Measurements from ENCODE around the gene TTC7B.

TTC7B gene

DNA sequence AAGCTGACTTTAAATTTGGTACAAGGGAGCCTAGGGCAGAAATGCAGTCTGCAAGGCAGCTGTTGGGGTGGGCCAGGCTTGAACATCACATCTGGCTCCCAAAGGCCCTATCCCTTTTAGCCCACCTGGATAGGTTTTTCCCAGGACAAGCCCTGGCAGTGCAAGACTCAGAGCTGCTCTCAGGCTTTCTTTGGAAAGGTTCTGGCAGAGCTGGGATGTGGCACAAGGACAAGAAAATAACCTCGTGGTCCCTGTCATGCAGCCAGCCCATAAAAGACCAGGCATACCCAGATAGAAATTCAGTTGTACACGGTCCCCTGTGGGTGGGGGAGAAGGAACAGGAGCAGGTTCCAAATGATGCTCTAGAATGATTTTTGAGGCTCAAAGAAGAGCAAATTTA lies 206.9 kb downstream of the TTC7B start:
- Histone ChIP-seq H3K27me3 (ENCODE audit: control insufficient read depth in 1 of 2, insufficient read depth in 2 of 2, low read length in 2 of 2) (no peaks in the 10 kb centered on the region), H3K9ac (ENCODE audit: low read length) (no peak overlapping the region), H3K9me3 (ENCODE audit: low read length) (no peaks in the 10 kb centered on the region), H3K27ac (ENCODE audit: low read depth, low read length) (peak overlapping the region; percentile 53), H3K4me1 (ENCODE audit: insufficient read depth, low read length) (peaks cover 21% of the 10 kb centered on the region), H3K36me3 (ENCODE audit: insufficient read depth, low read length) (no peaks in the 10 kb centered on the region), H3K4me3 (ENCODE audit: low read depth in 1 of 2, low read length in 2 of 2) (no peak overlapping the region)

DNA sequence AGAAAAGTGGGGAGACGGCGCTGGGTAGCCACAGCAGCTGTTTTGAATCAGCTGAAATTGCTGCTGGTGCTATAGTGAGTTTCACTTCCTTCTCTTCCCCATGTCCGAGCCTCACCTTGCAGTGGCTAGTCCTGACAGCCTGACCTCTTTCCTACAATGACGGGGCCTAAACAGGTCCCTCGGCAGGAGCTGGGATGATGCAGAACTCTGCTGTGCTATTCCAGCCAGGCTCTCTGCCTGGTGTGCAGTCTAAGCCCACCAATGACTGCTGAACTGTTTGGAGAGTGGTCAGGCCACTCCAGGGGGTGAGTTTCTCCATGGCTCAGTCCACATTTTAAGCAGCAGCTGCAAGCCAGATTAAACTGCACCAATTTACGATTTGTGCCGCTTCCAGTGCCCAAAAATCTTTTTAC lies 207.3 kb downstream of the TTC7B start:
- Histone ChIP-seq H3K9me3 (ENCODE audit: low read length) (no peaks in the 10 kb centered on the region), H3K9ac (ENCODE audit: low read length) (no peak overlapping the region), H3K27me3 (ENCODE audit: control insufficient read depth in 1 of 2, insufficient read depth in 2 of 2, low read length in 2 of 2) (no peaks in the 10 kb centered on the region), H3K4me1 (ENCODE audit: insufficient read depth, low read length) (peaks cover 21% of the 10 kb centered on the region), H3K27ac (ENCODE audit: low read depth, low read length) (peak overlapping the region; percentile 53), H3K36me3 (ENCODE audit: insufficient read depth, low read length) (no peaks in the 10 kb centered on the region), H3K4me3 (ENCODE audit: low read depth in 1 of 2, low read length in 2 of 2) (no peak overlapping the region)

DNA sequence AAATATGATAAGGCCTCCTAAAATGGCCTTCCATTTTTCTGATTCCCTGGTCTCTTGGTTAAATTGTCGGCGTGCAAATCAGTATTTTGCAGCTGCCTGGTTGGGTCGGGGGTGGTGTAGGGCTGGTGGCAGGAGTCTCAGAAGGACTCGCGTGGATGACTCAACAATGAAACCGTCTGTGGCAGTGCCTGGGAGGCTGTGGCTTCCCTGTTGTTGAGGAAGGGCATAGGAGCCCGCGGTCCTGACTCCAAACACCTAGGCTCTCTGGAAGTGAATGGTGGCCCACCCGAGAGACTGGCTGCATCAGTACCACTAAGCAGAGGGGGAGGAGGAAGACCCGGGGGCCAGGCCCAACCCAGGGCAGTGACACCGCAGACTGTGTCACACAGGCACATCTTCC lies 207.9 kb downstream of the TTC7B start:
- peaks cover 21% of the 10 kb centered on the region for H3K4me1 ChIP-seq (ENCODE audit: insufficient read depth, low read length)
- no peak overlapping the region for H3K9ac ChIP-seq (ENCODE audit: low read length)
- peak overlapping the region; percentile 53 for H3K27ac ChIP-seq (ENCODE audit: low read depth, low read length)

DNA sequence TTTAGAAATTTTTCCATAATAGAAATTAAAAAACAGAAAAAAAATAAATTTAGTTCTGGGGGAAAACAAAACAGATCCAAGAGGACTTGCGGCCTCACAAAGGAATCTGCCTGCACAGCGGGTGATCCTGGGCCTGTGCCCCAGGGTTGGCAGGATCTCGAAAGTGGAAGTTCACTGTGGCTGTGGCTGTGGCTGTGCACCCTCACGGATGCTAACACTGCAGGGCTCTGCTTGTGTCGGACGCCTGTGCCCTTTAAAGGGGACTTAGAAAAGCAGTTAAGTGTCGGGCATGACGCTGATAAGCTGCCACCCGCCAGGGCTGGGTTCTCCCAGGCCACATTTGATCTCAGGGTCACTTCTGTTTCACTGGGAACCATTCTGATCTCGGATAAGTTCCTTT lies 209.1 kb downstream of the TTC7B start:
- no peaks in the 10 kb centered on the region for H3K27me3 ChIP-seq (ENCODE audit: control insufficient read depth in 1 of 2, insufficient read depth in 2 of 2, low read length in 2 of 2)
- H3K4me1 ChIP-seq (ENCODE audit: insufficient read depth, low read length), result peaks cover 21% of the 10 kb centered on the region
- H3K9me3 ChIP-seq (ENCODE audit: low read length), result no peaks in the 10 kb centered on the region
- H3K4me3 ChIP-seq (ENCODE audit: low read depth in 1 of 2, low read length in 2 of 2), result no peak overlapping the region
- no peak overlapping the region for H3K9ac ChIP-seq (ENCODE audit: low read length)
- H3K27ac ChIP-seq (ENCODE audit: low read depth, low read length), result no peak overlapping the region
- no peaks in the 10 kb centered on the region for H3K36me3 ChIP-seq (ENCODE audit: insufficient read depth, low read length)

More for the DNA sequence above, 207.9 kb downstream of the TTC7B start:
- Histone ChIP-seq H3K27me3 (ENCODE audit: control insufficient read depth in 1 of 2, insufficient read depth in 2 of 2, low read length in 2 of 2) (no peaks in the 10 kb centered on the region), H3K4me3 (ENCODE audit: low read depth in 1 of 2, low read length in 2 of 2) (no peak overlapping the region), H3K36me3 (ENCODE audit: insufficient read depth, low read length) (no peaks in the 10 kb centered on the region), H3K9me3 (ENCODE audit: low read length) (no peaks in the 10 kb centered on the region)

DNA sequence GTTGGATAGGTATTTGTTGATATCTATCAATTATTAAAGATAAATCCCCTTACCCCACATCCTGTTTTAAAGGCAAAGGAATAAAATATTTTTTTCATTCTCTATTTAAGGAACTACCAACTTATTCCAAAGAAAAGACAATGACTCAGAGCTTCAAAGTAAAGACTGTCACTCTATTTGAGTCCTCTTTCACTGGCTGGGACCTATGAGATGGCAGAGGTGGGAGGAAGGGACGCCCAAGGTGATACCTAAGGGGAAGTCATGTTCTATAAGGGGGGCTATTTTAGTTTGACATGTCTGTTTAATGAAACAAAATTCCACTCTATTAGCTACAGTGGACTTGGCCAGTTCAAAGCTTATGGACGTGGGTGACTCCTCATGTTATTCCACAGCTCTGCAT lies 209.8 kb downstream of the TTC7B start:
- no peaks in the 10 kb centered on the region for H3K27me3 ChIP-seq (ENCODE audit: control insufficient read depth in 1 of 2, insufficient read depth in 2 of 2, low read length in 2 of 2)
- no peaks in the 10 kb centered on the region for H3K9me3 ChIP-seq (ENCODE audit: low read length)
- no peak overlapping the region for H3K27ac ChIP-seq (ENCODE audit: low read depth, low read length)
- no peak overlapping the region for H3K9ac ChIP-seq (ENCODE audit: low read length)
- no peak overlapping the region for H3K4me3 ChIP-seq (ENCODE audit: low read depth in 1 of 2, low read length in 2 of 2)
- peaks cover 21% of the 10 kb centered on the region for H3K4me1 ChIP-seq (ENCODE audit: insufficient read depth, low read length)
- H3K36me3 ChIP-seq (ENCODE audit: insufficient read depth, low read length), result no peaks in the 10 kb centered on the region

DNA sequence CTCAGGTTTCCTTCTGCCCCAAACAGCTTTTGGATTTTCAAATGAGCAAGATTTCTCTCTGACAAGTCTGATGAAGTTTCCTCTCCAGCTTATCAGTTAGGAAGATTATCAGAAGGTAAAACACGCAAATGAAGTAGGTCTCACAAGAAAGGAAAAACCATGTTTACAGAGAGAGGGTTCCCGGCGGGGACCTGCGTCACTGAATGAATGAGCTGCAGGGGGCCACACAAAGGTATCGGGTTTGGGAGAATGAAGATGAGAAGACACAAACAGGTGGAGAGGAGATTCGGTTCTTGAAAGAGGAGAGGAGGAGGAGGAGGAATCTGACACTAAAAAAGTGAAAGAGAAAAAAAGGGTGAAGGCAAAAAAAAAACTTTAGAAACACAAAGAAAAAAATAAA lies 210.8 kb downstream of the TTC7B start:
- H3K4me3 ChIP-seq (ENCODE audit: low read depth in 1 of 2, low read length in 2 of 2), result no peak overlapping the region
- H3K36me3 ChIP-seq (ENCODE audit: insufficient read depth, low read length), result no peaks in the 10 kb centered on the region
- no peaks in the 10 kb centered on the region for H3K27me3 ChIP-seq (ENCODE audit: control insufficient read depth in 1 of 2, insufficient read depth in 2 of 2, low read length in 2 of 2)
- no peak overlapping the region for H3K27ac ChIP-seq (ENCODE audit: low read depth, low read length)
- H3K4me1 ChIP-seq (ENCODE audit: insufficient read depth, low read length), result peaks cover 21% of the 10 kb centered on the region
- H3K9me3 ChIP-seq (ENCODE audit: low read length), result no peaks in the 10 kb centered on the region
- no peak overlapping the region for H3K9ac ChIP-seq (ENCODE audit: low read length)

DNA sequence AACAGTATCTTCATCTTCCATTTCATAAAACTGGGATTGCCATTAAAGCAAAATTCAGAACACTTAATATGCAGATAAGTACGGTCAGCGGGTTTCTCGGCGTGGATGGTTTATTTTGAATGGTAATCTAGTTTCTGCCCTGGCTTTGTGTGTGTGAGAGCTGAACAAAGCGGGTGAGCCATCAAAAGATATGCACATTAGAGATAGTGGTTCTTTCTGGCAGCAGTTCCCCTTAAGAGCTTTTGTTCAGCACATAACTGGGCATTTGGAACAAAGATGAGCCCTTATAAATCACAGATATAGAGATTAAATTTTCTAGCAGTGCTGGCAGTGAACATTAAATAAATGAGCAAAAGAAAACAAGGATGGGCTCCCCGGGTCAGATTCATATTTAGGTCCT lies 211.9 kb downstream of the TTC7B start:
- Histone ChIP-seq H3K36me3 (ENCODE audit: insufficient read depth, low read length) (no peaks in the 10 kb centered on the region), H3K9ac (ENCODE audit: low read length) (no peak overlapping the region), H3K27me3 (ENCODE audit: control insufficient read depth in 1 of 2, insufficient read depth in 2 of 2, low read length in 2 of 2) (no peaks in the 10 kb centered on the region), H3K9me3 (ENCODE audit: low read length) (no peaks in the 10 kb centered on the region), H3K27ac (ENCODE audit: low read depth, low read length) (no peak overlapping the region), H3K4me1 (ENCODE audit: insufficient read depth, low read length) (peaks cover 19% of the 10 kb centered on the region), H3K4me3 (ENCODE audit: low read depth in 1 of 2, low read length in 2 of 2) (no peak overlapping the region)

DNA sequence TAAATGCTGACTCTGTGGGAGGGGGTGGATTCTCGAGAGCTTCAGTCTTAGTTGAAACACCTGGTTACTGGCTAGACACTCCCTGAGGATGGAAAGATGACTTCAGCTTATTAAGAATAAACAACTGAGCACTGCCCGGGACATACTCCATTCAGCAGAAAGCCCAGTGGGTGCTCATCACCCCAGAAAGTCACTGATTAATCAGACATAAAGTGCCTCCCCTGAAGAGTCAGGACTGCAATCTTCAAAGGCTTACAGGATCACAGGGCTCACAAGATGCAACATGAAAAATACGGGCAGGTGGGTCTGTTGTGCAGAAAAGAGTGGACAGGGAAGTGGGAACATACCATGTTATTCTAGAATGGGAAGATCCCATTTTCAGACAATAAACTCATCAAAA lies 212.4 kb downstream of the TTC7B start:
- peaks cover 18% of the 10 kb centered on the region for H3K4me1 ChIP-seq (ENCODE audit: insufficient read depth, low read length)
- H3K9me3 ChIP-seq (ENCODE audit: low read length), result no peaks in the 10 kb centered on the region
- no peak overlapping the region for H3K27ac ChIP-seq (ENCODE audit: low read depth, low read length)
- H3K27me3 ChIP-seq (ENCODE audit: control insufficient read depth in 1 of 2, insufficient read depth in 2 of 2, low read length in 2 of 2), result no peaks in the 10 kb centered on the region
- no peak overlapping the region for H3K9ac ChIP-seq (ENCODE audit: low read length)
- H3K36me3 ChIP-seq (ENCODE audit: insufficient read depth, low read length), result no peaks in the 10 kb centered on the region
- no peak overlapping the region for H3K4me3 ChIP-seq (ENCODE audit: low read depth in 1 of 2, low read length in 2 of 2)

DNA sequence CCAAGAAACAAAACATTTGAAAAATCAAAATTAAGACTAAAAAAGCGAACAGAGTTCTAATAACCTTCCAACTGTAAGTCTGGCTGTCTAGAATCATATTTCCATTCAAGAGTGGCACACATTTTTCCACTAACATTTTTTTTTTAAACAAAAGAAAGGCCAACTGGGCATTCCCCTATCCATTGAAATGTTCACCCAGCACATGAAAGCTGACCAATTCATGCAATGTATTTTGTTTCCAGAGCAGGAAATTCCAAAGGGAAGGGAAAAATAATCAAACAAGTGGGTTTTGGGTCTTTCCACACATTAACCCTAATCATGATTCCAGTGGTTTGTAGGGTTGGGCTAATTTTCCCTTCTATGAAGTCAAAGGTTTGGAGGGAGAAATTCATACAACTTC lies 212.9 kb downstream of the TTC7B start:
- H3K9me3 ChIP-seq (ENCODE audit: low read length), result no peaks in the 10 kb centered on the region
- H3K36me3 ChIP-seq (ENCODE audit: insufficient read depth, low read length), result no peaks in the 10 kb centered on the region
- H3K4me3 ChIP-seq (ENCODE audit: low read depth in 1 of 2, low read length in 2 of 2), result no peak overlapping the region
- no peak overlapping the region for H3K27ac ChIP-seq (ENCODE audit: low read depth, low read length)
- H3K4me1 ChIP-seq (ENCODE audit: insufficient read depth, low read length), result peaks cover 13% of the 10 kb centered on the region
- no peaks in the 10 kb centered on the region for H3K27me3 ChIP-seq (ENCODE audit: control insufficient read depth in 1 of 2, insufficient read depth in 2 of 2, low read length in 2 of 2)
- H3K9ac ChIP-seq (ENCODE audit: low read length), result no peak overlapping the region

DNA sequence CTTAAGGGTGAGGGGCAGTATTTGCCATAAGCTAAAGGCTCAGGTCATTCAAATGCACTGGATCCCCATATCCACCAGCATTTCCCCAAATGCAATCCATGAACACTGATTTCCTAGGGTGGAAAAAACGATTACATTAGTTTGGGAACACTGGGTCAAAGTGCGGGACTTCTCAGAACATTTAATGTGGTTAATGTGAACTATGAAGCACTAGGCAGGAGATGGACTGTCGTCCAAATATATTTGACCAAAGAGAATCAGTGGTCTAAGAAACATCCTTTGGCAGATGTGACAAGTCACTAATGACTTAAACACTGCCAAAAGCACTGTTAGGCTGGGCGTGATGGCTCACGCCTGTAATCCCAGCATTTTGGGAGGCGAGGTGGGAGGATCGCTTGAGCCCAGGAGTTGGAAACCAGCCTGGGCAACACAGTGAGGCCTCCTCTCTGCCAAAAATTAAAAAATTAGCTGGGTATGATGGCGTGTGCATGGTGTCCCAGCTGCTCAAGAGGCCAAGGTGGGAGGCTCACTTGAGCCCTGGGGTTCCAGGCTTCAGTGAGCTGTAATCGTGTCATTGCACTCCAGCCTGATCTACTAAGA lies 214.0 kb downstream of the TTC7B start:
- no peak overlapping the region for H3K9ac ChIP-seq (ENCODE audit: low read length)
- H3K36me3 ChIP-seq (ENCODE audit: insufficient read depth, low read length), result no peaks in the 10 kb centered on the region
- H3K4me1 ChIP-seq (ENCODE audit: insufficient read depth, low read length), result peaks cover 12% of the 10 kb centered on the region
- H3K27ac ChIP-seq (ENCODE audit: low read depth, low read length), result no peak overlapping the region
- no peaks in the 10 kb centered on the region for H3K27me3 ChIP-seq (ENCODE audit: control insufficient read depth in 1 of 2, insufficient read depth in 2 of 2, low read length in 2 of 2)
- no peaks in the 10 kb centered on the region for H3K9me3 ChIP-seq (ENCODE audit: low read length)
- H3K4me3 ChIP-seq (ENCODE audit: low read depth in 1 of 2, low read length in 2 of 2), result no peak overlapping the region

DNA sequence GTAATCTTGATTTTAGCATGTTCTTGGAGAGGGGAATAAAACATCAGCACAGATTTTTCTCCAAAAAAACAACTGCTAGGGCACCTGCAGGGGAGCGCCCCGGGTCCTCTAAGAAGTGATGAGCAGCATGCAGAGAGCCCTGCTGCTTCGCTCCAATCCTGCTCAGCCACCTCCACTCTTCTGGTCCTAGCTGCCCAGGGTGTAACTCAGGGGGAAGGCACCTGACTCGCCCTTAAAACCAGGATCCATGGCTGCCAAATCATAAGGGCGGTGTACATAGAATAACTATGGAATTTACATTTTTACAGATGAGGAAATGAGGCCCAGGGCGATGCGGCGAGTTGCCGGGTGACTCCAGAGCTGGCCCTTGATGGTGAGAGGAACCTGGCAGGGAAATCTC lies 214.7 kb downstream of the TTC7B start:
- Histone ChIP-seq H3K27me3 (ENCODE audit: control insufficient read depth in 1 of 2, insufficient read depth in 2 of 2, low read length in 2 of 2) (no peaks in the 10 kb centered on the region), H3K9ac (ENCODE audit: low read length) (no peak overlapping the region), H3K9me3 (ENCODE audit: low read length) (no peaks in the 10 kb centered on the region), H3K4me3 (ENCODE audit: low read depth in 1 of 2, low read length in 2 of 2) (no peak overlapping the region), H3K36me3 (ENCODE audit: insufficient read depth, low read length) (no peaks in the 10 kb centered on the region), H3K4me1 (ENCODE audit: insufficient read depth, low read length) (peaks cover 12% of the 10 kb centered on the region), H3K27ac (ENCODE audit: low read depth, low read length) (no peak overlapping the region)

DNA sequence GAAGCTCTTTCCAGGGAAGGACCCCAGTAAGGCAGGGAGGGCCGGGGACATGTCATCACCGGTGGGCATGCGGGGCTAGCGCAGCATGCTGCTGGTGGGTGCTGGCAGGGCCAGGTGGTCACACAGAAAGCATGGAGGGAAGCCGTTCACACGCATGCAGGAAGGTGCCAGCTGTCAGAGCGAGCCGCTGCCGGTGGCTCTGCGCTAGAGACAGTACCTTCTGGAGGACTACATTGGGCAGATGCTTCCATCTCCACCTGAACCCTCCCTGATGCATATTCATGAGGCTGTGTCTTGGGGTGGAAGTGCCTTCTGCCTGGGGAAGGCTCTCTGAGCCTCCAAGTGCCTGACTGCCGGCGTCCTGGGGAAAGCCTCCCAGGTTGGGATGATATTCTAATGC lies 215.6 kb downstream of the TTC7B start:
- no peak overlapping the region for H3K4me3 ChIP-seq (ENCODE audit: low read depth in 1 of 2, low read length in 2 of 2)
- no peaks in the 10 kb centered on the region for H3K9me3 ChIP-seq (ENCODE audit: low read length)
- no peaks in the 10 kb centered on the region for H3K27me3 ChIP-seq (ENCODE audit: control insufficient read depth in 1 of 2, insufficient read depth in 2 of 2, low read length in 2 of 2)
- no peak overlapping the region for H3K27ac ChIP-seq (ENCODE audit: low read depth, low read length)
- H3K9ac ChIP-seq (ENCODE audit: low read length), result no peak overlapping the region
- H3K4me1 ChIP-seq (ENCODE audit: insufficient read depth, low read length), result peaks cover 12% of the 10 kb centered on the region
- H3K36me3 ChIP-seq (ENCODE audit: insufficient read depth, low read length), result no peaks in the 10 kb centered on the region

Data from muscle layer of colon (tissue), 2 donors.